ENCODE results near the gene DENND2A. TPM values are rescaled to one million over a fixed set of nuclear protein-coding genes. Genes with fewer than 3 reads are reported as not detected.
"Not testable (repeated sequence)": the region's sequence is repeated elsewhere in the genome, so short reads cannot be mapped to it uniquely, and the experiment has no call there.

DENND2A gene
- total and polyA plus RNA-seq, 8 donors, result 9.3 to 47.2 (median 37.6) TPM

- no peak overlapping the region for H3K27ac ChIP-seq
- peaks cover 0 to 3% of the 10 kb centered on the region in 2 donors for H3K4me1 ChIP-seq
- intact Hi-C loops (cut with DNase I), result no loop called here
- no peaks in the 10 kb centered on the region for H3K9me3 ChIP-seq
- no peak for ATAC-seq
- no peak for TF ChIP-seq CTCF (IDR thresholded peaks at IDR 0.05)
- no peak for DNase-seq
- H3K36me3 ChIP-seq, result no peaks in the 10 kb centered on the region
- no peak overlapping the region for H3K4me3 ChIP-seq
- no peaks in the 10 kb centered on the region for H3K27me3 ChIP-seq
Measured at GRCh38 chr7:140564643-140565042, 76.0 kb downstream of the DENND2A start.

GRCh38 chr7:140562926-140563481 is 77.6 kb downstream of the DENND2A start:
- no peak for TF ChIP-seq CTCF (IDR thresholded peaks at IDR 0.05)
- DNase-seq, result no peak
- Histone ChIP-seq H3K27ac (no peak overlapping the region), H3K4me3 (no peak overlapping the region), H3K4me1 (peaks cover 0 to 3% of the 10 kb centered on the region in 2 donors), H3K36me3 (no peaks in the 10 kb centered on the region), H3K9me3 (no peaks in the 10 kb centered on the region), H3K27me3 (no peaks in the 10 kb centered on the region)
- ATAC-seq, result no peak
- intact Hi-C loops (cut with DNase I), result no loop called here

GRCh38 chr7:140559410-140559809 is 81.2 kb downstream of the DENND2A start:
- Histone ChIP-seq H3K27me3 (no peaks in the 10 kb centered on the region), H3K9me3 (no peaks in the 10 kb centered on the region), H3K4me1 (no peaks in the 10 kb centered on the region), H3K4me3 (no peak overlapping the region), H3K27ac (no peak overlapping the region), H3K36me3 (no peaks in the 10 kb centered on the region)
- ATAC-seq (no peak), DNase-seq (no peak)
- no peak for TF ChIP-seq CTCF (IDR thresholded peaks at IDR 0.05)
- intact Hi-C loops (cut with DNase I), result no loop called here

DNA sequence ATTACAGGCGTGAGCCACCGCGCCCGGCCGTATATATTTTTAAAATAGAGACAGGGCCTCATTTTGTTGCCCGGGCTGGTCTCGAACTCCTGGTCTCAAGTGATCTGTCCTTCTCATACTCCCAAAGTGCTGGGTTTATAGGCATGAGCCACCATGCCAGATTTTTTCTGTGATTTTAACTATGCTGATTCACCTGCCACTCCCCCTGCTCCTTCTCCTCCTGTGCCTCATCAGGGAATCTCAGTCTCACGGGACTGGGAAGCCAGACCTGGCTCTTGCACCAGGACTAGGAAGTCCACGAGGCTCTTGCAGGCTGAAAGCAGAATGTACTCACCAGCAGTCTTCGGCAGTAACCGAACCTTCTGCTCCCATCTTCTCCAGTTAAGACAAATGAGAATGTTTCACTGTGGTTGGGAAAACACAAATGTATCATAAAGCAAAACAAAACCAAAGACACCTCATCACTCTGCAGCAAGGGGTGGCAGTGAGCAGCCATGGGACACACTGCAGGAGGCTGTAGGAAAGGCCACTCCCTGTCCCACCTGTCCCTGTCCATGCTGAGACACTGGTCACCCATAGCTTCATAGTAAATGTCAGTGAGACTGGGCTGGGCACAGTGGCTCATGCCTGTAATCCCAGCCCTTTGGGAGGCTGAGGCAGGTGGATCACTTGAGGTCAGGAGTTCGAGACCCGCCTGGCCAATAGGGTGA is 82.6 kb downstream of the DENND2A start:
- Histone ChIP-seq H3K27me3 (no peaks in the 10 kb centered on the region), H3K27ac (no peak overlapping the region), H3K4me3 (no peak overlapping the region), H3K4me1 (no peaks in the 10 kb centered on the region), H3K9me3 (no peaks in the 10 kb centered on the region), H3K36me3 (no peaks in the 10 kb centered on the region)
- DNase-seq, result no peak
- intact Hi-C loops (cut with DNase I), result no loop called here
- no peak for TF ChIP-seq CTCF (IDR thresholded peaks at IDR 0.05)
- no peak for ATAC-seq

DNA sequence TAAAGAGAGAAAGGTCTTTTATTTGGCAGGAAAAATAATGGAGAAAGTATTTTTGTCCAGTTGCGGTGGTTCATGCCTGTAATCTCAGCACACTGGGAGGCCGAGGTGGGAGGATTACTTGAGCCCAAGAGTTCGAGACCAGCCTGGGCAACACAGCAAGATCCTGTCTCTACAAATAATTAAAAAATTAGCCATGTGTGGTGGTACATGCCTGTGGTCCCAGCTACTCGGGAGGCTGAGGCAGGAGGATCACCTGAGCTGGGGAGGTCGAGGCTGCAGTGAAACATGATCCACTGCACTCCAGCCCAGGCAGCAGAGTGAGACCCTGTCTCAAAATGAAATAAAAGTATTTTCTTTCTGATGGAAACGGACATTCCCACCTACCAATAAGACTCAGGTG is 83.5 kb downstream of the DENND2A start:
- no peak for ATAC-seq
- Histone ChIP-seq H3K4me3 (no peak overlapping the region), H3K27ac (no peak overlapping the region), H3K4me1 (no peaks in the 10 kb centered on the region), H3K27me3 (no peaks in the 10 kb centered on the region), H3K9me3 (no peaks in the 10 kb centered on the region), H3K36me3 (no peaks in the 10 kb centered on the region)
- DNase-seq, result no peak
- no peak for TF ChIP-seq CTCF (IDR thresholded peaks at IDR 0.05)
- intact Hi-C loops (cut with DNase I), result no loop called here

GRCh38 chr7:140553236-140553635 is 87.4 kb downstream of the DENND2A start:
- ATAC-seq; H3K27ac ChIP-seq; intact Hi-C loops (cut with DNase I); H3K27me3 ChIP-seq; H3K4me1 ChIP-seq; DNase-seq; H3K36me3 ChIP-seq; H3K9me3 ChIP-seq; H3K4me3 ChIP-seq: not testable (repeated sequence)
